Measurements from ENCODE around the gene TTC23L.

DNA sequence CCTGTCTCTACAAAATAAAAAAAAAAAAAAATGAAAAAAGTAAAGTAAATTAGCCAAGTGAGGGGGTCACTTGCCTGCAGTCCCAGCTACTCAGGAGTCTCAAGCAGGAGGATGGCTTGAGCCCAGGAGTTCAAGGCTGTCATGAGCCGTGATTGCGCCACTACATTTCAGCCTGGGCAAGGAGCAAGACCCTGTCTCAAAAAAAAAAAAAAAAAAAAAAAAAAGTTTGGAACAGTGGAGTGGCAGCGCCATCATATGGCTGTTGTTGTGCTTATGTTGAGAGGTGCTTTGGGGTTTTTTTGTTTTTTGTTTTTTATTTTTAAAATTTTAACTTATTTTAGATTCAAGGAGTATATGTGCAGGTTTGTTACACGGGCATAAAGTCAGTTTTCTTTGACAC lies 80.1 kb downstream of the TTC23L start:
- TF ChIP-seq TAF1 (IDR thresholded peaks at IDR 0.05; ENCODE audit: low read depth, low read length), result no peak
- TF ChIP-seq POLR2A (IDR thresholded peaks at IDR 0.05; ENCODE audit: low read depth, low read length), result no peak
- no peak for TF ChIP-seq POLR2AphosphoS5 (IDR thresholded peaks at IDR 0.05; ENCODE audit: low read depth, low read length)
